Measurements from ENCODE around the gene NTN5.

NTN5 gene

DNA sequence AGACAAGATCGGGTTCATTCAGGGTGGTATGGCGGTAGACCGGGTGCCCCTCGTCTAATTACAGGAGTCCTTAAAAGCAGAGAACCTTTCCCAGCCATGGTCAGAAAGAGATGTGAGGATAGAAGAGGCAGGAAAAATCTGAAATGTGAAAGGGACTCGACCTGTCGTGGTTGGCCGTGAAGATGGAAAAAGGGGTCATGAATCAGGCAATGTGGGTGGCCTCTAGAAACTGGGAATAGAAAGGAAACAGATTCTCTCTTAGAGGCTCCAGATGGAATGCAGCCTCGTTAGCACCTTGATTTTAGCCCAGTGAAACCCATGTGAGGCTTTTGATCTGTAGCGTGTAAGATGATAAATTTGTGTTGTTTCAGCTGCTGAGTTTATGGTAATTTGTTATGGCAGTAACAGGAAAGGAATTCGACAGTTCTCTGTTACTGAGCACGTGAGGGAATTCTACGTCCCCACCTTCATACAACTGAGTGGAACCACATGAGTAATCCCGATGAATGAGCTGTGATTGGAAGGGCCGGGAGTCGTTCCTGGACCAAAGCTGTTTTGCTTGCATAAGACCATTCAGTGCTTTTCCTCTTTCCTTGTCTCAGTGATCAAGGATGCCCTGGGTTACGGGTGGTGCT is 15.9 kb downstream of the NTN5 start:
- TF ChIP-seq, protein P1, sequence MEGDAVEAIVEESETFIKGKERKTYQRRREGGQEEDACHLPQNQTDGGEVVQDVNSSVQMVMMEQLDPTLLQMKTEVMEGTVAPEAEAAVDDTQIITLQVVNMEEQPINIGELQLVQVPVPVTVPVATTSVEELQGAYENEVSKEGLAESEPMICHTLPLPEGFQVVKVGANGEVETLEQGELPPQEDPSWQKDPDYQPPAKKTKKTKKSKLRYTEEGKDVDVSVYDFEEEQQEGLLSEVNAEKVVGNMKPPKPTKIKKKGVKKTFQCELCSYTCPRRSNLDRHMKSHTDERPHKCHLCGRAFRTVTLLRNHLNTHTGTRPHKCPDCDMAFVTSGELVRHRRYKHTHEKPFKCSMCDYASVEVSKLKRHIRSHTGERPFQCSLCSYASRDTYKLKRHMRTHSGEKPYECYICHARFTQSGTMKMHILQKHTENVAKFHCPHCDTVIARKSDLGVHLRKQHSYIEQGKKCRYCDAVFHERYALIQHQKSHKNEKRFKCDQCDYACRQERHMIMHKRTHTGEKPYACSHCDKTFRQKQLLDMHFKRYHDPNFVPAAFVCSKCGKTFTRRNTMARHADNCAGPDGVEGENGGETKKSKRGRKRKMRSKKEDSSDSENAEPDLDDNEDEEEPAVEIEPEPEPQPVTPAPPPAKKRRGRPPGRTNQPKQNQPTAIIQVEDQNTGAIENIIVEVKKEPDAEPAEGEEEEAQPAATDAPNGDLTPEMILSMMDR (conservative IDR thresholded peaks at IDR 0.05; ENCODE audit: low read length), result no peak
- no peak overlapping the region for H3K4me3 ChIP-seq (ENCODE audit: low read length)
- peak; percentile 89 for DNase-seq (ENCODE audit: low read depth)

- no peak for DNase-seq (ENCODE audit: low read depth)
- no peak overlapping the region for H3K4me3 ChIP-seq (ENCODE audit: low read length)
- TF ChIP-seq, protein P1 (conservative IDR thresholded peaks at IDR 0.05; ENCODE audit: low read length), result no peak
Observed at GRCh38 chr19:48654299-48655059, 18.3 kb downstream of the NTN5 start.

DNA sequence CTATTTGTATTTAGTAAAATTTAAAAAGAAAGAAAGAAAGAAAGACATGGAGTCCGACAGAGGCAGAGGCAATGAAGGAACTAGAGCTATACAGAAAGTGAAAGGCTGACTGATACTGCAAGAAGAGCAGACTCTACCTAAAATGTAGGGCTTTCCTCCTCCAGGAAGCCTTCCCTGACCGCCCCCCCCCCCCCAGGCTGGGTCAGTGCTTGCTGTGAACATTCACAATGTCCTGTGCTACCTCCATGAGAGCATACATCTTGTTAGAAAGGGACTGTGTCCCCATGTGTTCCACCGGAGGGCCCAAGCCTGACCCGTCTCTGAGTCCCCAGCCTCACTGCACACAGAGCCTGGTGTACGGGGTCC is 21.2 kb downstream of the NTN5 start:
- H3K4me3 ChIP-seq (ENCODE audit: low read length), result no peak overlapping the region
- no peak for DNase-seq (ENCODE audit: low read depth)
- TF ChIP-seq, protein P1 (conservative IDR thresholded peaks at IDR 0.05; ENCODE audit: low read length), result no peak

DNA sequence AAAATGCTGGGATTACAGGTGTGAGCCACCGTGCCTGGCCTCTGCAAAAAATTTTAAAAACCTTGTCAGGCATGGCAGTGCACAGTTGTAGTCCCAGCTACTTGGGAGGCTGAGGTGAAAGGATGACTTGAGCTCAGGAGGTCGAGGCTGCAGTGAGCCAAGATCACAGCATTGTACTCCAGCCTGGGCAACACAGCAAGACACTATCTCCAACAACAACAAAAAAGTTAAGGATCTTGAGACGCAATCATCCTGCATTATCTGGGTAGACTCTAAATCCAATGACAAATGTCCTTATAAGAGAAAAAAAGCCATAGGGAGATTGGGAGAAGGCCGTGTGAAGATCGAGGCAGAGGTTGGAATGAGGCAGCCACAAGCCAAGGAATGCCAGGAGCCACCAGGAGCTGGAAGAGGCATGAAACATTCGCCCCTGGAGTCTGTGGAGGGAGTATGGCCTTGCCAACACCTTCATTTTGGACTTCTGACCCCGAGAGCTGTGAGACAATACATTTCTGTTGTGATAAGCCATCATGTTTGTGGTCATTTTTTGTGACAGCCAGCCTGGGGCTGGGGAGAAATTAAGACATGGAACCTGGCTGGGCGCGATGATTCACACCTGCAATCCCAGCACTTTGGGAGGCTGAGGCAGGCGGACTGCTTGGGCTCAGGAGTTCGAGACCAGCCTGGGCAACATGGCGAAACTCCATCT is 21.7 kb downstream of the NTN5 start:
- TF ChIP-seq, protein P1 (conservative IDR thresholded peaks at IDR 0.05; ENCODE audit: low read length), result no peak
- no peak overlapping the region for H3K4me3 ChIP-seq (ENCODE audit: low read length)
- no peak for DNase-seq (ENCODE audit: low read depth)

- DNase-seq (ENCODE audit: low read depth), result no peak
- H3K4me3 ChIP-seq (ENCODE audit: low read length), result no peak overlapping the region
- TF ChIP-seq, protein P1 (conservative IDR thresholded peaks at IDR 0.05; ENCODE audit: low read length), result no peak
Observed at GRCh38 chr19:48648134-48648533, 24.7 kb downstream of the NTN5 start.

- TF ChIP-seq, protein P1 (conservative IDR thresholded peaks at IDR 0.05; ENCODE audit: low read length), result no peak
- peak overlapping the region; percentile 40 for H3K4me3 ChIP-seq (ENCODE audit: low read length)
- no peak for DNase-seq (ENCODE audit: low read depth)
Observed at GRCh38 chr19:48646722-48647216, 26.0 kb downstream of the NTN5 start.
